Spleen (tissue), 11 donors: ENCODE data around the gene POLA1. TPM values are rescaled to one million over a fixed set of nuclear protein-coding genes. Genes with fewer than 3 reads are reported as not detected.

Experiments used
- DNase-seq: peaks from one replicate; pipeline ENCODE4 v3.0.0-alpha.2; 2020
- H3K27ac ChIP-seq, 8 donors: fragments of 200-600 bp; sonication (generic) in 7 of 8; 1 replicate in 4 of 8; 2 replicates in 4 of 8; pipeline versions ENCODE4 v1.5.0 to v1.8.0; 2016 to 2021; ENCODE audit warnings: inconsistent platforms in 4 of 8, mild to moderate bottlenecking in 4 of 8, moderate library complexity in 1 of 8
- H3K27me3 ChIP-seq, 7 donors: fragments of 200-600 bp; sonication (generic) in 6 of 7; replicated peaks in 1 of 7; 1 replicate in 4 of 7; 2 replicates in 3 of 7; pipeline versions ENCODE4 v1.5.0 to v1.8.0; 2016 to 2021; ENCODE audit warnings: inconsistent platforms in 3 of 7, mild to moderate bottlenecking in 1 of 7
- H3K36me3 ChIP-seq, 6 donors: fragments of 200-600 bp; sonication (generic) in 5 of 6; 1 replicate in 4 of 6; 2 replicates in 2 of 6; pipeline versions ENCODE4 v1.5.0 to v1.8.0; 2016 to 2021; ENCODE audit warnings: inconsistent platforms in 2 of 6
- H3K4me1 ChIP-seq, 6 donors: fragments of 200-600 bp; sonication (generic) in 5 of 6; 1 replicate in 3 of 6; 2 replicates in 3 of 6; pipeline versions ENCODE4 v1.5.0 to v1.8.0; 2016 to 2021; ENCODE audit warnings: inconsistent platforms in 3 of 6
- H3K4me3 ChIP-seq, 8 donors: fragments of 200-600 bp; sonication (generic) in 7 of 8; 1 replicate in 4 of 8; 2 replicates in 4 of 8; pipeline versions ENCODE4 v1.5.0 to v1.8.0; 2016 to 2021; ENCODE audit warnings: inconsistent platforms in 4 of 8, mild to moderate bottlenecking in 4 of 8, moderate library complexity in 2 of 8
- H3K9me3 ChIP-seq, 8 donors: fragments of 200-600 bp; sonication (generic) in 7 of 8; 1 replicate in 4 of 8; 2 replicates in 4 of 8; pipeline versions ENCODE4 v1.5.0 to v1.8.0; 2016 to 2021; ENCODE audit warnings: inconsistent platforms in 4 of 8
- CTCF ChIP-seq, 11 experiments: fragments of 200-600 bp in 7 of 11; fragments of 450-650 bp in 4 of 11; sonication (generic) in 4 of 11; IDR thresholded peaks in 8 of 11; conservative IDR thresholded peaks in 3 of 11; 1 replicate in 7 of 11; 2 replicates in 4 of 11; pipeline versions ENCODE4 v1.4.0 to v1.8.0; 2016 to 2021; ENCODE audit warnings: antibody characterized with exemption in 11 of 11, inconsistent platforms in 4 of 11, mild to moderate bottlenecking in 1 of 11
- POLR2A ChIP-seq, 3 donors: fragments of 450-650 bp; IDR thresholded peaks; one replicate each; pipeline ENCODE4 v1.5.1; 2017; ENCODE audit warnings: antibody characterized with exemption in 3 of 3, mild to moderate bottlenecking in 1 of 3
- POLR2AphosphoS5 ChIP-seq, 3 donors: sonication (generic); formaldehyde crosslinking; IDR thresholded peaks; one replicate each; pipeline ENCODE4 v1.5.1; 2017; ENCODE audit warnings: antibody characterized with exemption in 3 of 3
- WGBS, 5 donors: extraction: QIAGEN DNeasy Blood & Tissue Kit in 3 of 5; methylation state at CpG; one replicate each; pipeline versions ENCODE4 v1.1.5 to v1.1.7; 2013 to 2018; 5-methylcytosine and 5-hydroxymethylcytosine counted together
- intact Hi-C: fragments of 100-400 bp; cut with DNase I; formaldehyde crosslinking; loops from one replicate; pipeline ENCODE4 v1.15.0; 2023; ENCODE audit warnings: low total_unique reads
- polyA plus RNA-seq, 3 donors: library from polyadenylated mRNA; stranded (reverse); fragments of 200-250 nt; gene quantifications; one replicate each; pipeline ENCODE4 v1.2.1, GENCODE V29; 2013
- total RNA-seq, 7 donors: library from RNA; depleted of rRNA in 3 of 7; stranded (reverse); fragments of >200 nt in 3 of 7; fragmentation: NEBNext Ultra II Directional in 4 of 7; extraction: Animal tissue kit (Norgen Biotek cat#: 25700) in 4 of 7; gene quantifications; one replicate each; pipeline versions ENCODE4 v1.1.0 to v1.2.1, GENCODE V29; 2016 to 2021
- donor health status: healthy with polysubstance abuse.
- donor health status: DM: no; HTN: no; CAD: no; lungs with moderate emphysema.
- donor health status: DM: no; HTN: no; CAD: no.
- donor health status: Bipolar disorder and iron deficiency.
- donor health status: healthy.
- donor health status: DM: no; HTN: no; CAD: no.
- donor health status: DM: yes; HTN: yes; CAD: no.

Gene POLA1
- total and polyA plus RNA-seq, 10 donors, result 2.1 to 15.4 (median 10.6) TPM

DNA sequence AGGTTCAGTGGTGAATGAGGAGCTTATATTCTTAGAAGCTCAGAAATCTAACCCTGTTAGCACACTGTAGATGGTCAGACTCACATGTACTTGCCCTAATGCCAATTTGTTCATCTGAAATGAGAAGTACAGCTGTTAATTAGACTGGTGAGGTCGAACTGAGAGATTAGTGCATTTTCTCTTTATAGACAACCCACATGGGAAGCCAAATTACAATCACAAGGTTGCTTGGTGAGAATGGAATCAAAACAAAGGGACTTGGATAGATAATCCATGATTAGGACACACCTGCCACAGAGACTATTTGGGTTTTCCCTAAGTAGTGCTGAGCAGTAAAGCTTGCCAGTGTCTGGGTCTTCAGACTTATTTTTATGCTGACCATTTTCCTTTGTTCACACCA, 88.3 kb downstream of the POLA1 start:
- Histone ChIP-seq H3K36me3 (peaks cover 0 to 6% (median 0%) of the 10 kb centered on the region in 6 donors), H3K27me3 (no peaks in the 10 kb centered on the region), H3K4me3 (no peak overlapping the region), H3K4me1 (no peaks in the 10 kb centered on the region), H3K27ac (no peak overlapping the region), H3K9me3 (no peaks in the 10 kb centered on the region)
- 35 to 100% (median 90%) methylated on average over 1 of the region's 1 CpG for WGBS, 5 donors
- TF ChIP-seq CTCF (IDR thresholded peaks at IDR 0.05 in 8 of 11, conservative IDR thresholded peaks at IDR 0.05 in 3 of 11) (no peak), POLR2AphosphoS5 (IDR thresholded peaks at IDR 0.05) (no peak), POLR2A (IDR thresholded peaks at IDR 0.05) (no peak)
- no peak for DNase-seq
- intact Hi-C loops, result no loop called here

- H3K4me1 ChIP-seq, result no peaks in the 10 kb centered on the region
- TF ChIP-seq POLR2AphosphoS5 (IDR thresholded peaks at IDR 0.05) (no peak), POLR2A (IDR thresholded peaks at IDR 0.05) (no peak), CTCF (IDR thresholded peaks at IDR 0.05 in 8 of 11, conservative IDR thresholded peaks at IDR 0.05 in 3 of 11) (no peak)
- no peak overlapping the region for H3K4me3 ChIP-seq
- H3K27me3 ChIP-seq, result no peaks in the 10 kb centered on the region
- intact Hi-C loops, result no loop called here
- WGBS, 5 donors, result 79 to 99% (median 93%) methylated on average over 4 of the region's 4 CpGs
- DNase-seq, result no peak
- peaks cover 0 to 11% (median 0%) of the 10 kb centered on the region in 6 donors for H3K36me3 ChIP-seq
- H3K27ac ChIP-seq, result no peak overlapping the region
- H3K9me3 ChIP-seq, result no peaks in the 10 kb centered on the region
These were observed 95.3 kb downstream of the POLA1 start for GRCh38 chrX:24789047-24789446.

DNA sequence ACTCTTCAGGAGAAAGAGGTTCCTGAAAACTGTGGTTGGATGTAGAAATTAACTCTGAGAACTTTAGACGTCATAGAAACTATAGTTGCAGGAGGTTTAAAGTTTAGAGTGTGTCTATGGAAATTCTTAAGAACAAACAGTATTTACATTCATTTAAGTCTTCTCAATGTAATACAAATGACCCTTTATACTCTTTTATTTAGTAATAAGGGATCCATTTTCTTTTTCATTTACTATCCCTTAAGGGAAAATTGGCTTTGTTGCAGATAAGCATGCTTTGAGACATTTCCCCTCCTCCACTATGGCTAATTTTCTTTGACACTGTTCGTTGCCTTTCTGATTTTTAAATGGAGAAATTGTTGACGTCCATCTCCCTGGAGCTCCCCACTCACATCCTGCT, 96.4 kb downstream of the POLA1 start:
- 46 to 87% (median 80%) methylated on average over 3 of the region's 3 CpGs for WGBS, 5 donors
- H3K27me3 ChIP-seq, result no peaks in the 10 kb centered on the region
- no peak overlapping the region for H3K27ac ChIP-seq
- H3K36me3 ChIP-seq, result peaks cover 0 to 5% (median 0%) of the 10 kb centered on the region in 6 donors
- H3K4me3 ChIP-seq, result no peak overlapping the region
- TF ChIP-seq POLR2AphosphoS5 (IDR thresholded peaks at IDR 0.05), result no peak
- no peak for TF ChIP-seq POLR2A (IDR thresholded peaks at IDR 0.05)
- no peak for TF ChIP-seq CTCF (IDR thresholded peaks at IDR 0.05 in 8 of 11, conservative IDR thresholded peaks at IDR 0.05 in 3 of 11)
- H3K9me3 ChIP-seq, result no peaks in the 10 kb centered on the region
- H3K4me1 ChIP-seq, result no peaks in the 10 kb centered on the region
- no peak for DNase-seq
- intact Hi-C loops, result no loop called here

- Histone ChIP-seq H3K27ac (no peak overlapping the region), H3K36me3 (peaks cover 0 to 3% (median 0%) of the 10 kb centered on the region in 6 donors), H3K4me3 (no peak overlapping the region), H3K27me3 (no peaks in the 10 kb centered on the region), H3K4me1 (no peaks in the 10 kb centered on the region), H3K9me3 (no peaks in the 10 kb centered on the region)
- no peak for DNase-seq
- intact Hi-C loops, result no loop called here
- no peak for TF ChIP-seq CTCF (IDR thresholded peaks at IDR 0.05 in 8 of 11, conservative IDR thresholded peaks at IDR 0.05 in 3 of 11)
- no peak for TF ChIP-seq POLR2AphosphoS5 (IDR thresholded peaks at IDR 0.05)
- TF ChIP-seq POLR2A (IDR thresholded peaks at IDR 0.05), result no peak
These were observed 102.5 kb downstream of the POLA1 start for GRCh38 chrX:24796204-24796603.
